BJ (cell line): Measurements from ENCODE around the gene POP4. TPM values are rescaled to one million over a fixed set of nuclear protein-coding genes. Genes with fewer than 3 reads are reported as not detected.

ENCODE experiments used
- CTCF ChIA-PET: fragments of 350-600 bp; formaldehyde crosslinking; extraction: SDS; loops from one replicate; lab custom pipeline; 2021; ENCODE audit warnings: antibody characterized with exemption, inconsistent platforms; lab: Yijun Ruan, JAX
- POLR2A ChIA-PET: fragments of 300-600 bp; sonication (Branson Sonifier 250); formaldehyde crosslinking; extraction: SDS; loops from one replicate; lab custom pipeline; 2021; ENCODE audit warnings: antibody characterized with exemption; lab: Charles Lee
- DNase-seq: peaks from one replicate; pipeline ENCODE4 v3.0.0-alpha.2; 2011; ENCODE audit warnings: low read depth
- H3K27me3 ChIP-seq: 2 replicates; pipeline ENCODE4 v1.6.0; 2011; ENCODE audit warnings: low read length; ENCODE audit not compliant: control insufficient read depth, insufficient read depth
- H3K36me3 ChIP-seq: 2 replicates; pipeline ENCODE4 v1.5.1; 2011; ENCODE audit warnings: low read length; ENCODE audit not compliant: control insufficient read depth, insufficient read depth
- H3K4me3 ChIP-seq: 2 replicates; pipeline ENCODE4 v1.5.1; 2011; ENCODE audit warnings: low read depth, mild to moderate bottlenecking, control low read depth, low read length
- CTCF ChIP-seq: IDR thresholded peaks from 2 replicates; pipeline ENCODE4 v1.5.1; 2011; ENCODE audit warnings: low read depth, mild to moderate bottlenecking, control low read depth, inconsistent platforms, low read length, moderate library complexity; ENCODE audit not compliant: insufficient read depth
- polyA plus RNA-seq: library from polyadenylated mRNA; depleted of rRNA; stranded (reverse); fragments of >200 nt; gene quantifications from 2 replicates; pipeline ENCODE4 v1.2.3, GENCODE V29; 2011

The POP4 gene
- polyA plus RNA-seq, 1 experiment, result 55.3 TPM

GRCh38 chr19:29645491-29645867 is 39.4 kb downstream of the POP4 start:
- CTCF ChIA-PET, result interaction anchor here (0.6 to 1.5 kb wide), 4 partner anchors 13 to 35 kb away, joined by 3 to 5 read pairs (median 3); no protein-coding TSS in a partner anchor
- POLR2A ChIA-PET, result no interaction called here
- H3K4me3 ChIP-seq, result no peak overlapping the region
- no peak for TF ChIP-seq CTCF
- H3K36me3 ChIP-seq, result no peaks in the 10 kb centered on the region
- peaks cover 8% of the 10 kb centered on the region for H3K27me3 ChIP-seq
- DNase-seq, result no peak

GRCh38 chr19:29645911-29646310 is 39.8 kb downstream of the POP4 start:
- peaks cover 8% of the 10 kb centered on the region for H3K27me3 ChIP-seq
- no peak overlapping the region for H3K4me3 ChIP-seq
- DNase-seq, result no peak
- ChIA-PET POLR2A (no interaction called here), CTCF (interaction anchor here (0.6 to 1.5 kb wide), 6 partner anchors 12 to 69 kb away, joined by 3 to 5 read pairs (median 3); partner anchors contain the start of gene C19orf12)
- no peaks in the 10 kb centered on the region for H3K36me3 ChIP-seq
- no peak for TF ChIP-seq CTCF

DNA sequence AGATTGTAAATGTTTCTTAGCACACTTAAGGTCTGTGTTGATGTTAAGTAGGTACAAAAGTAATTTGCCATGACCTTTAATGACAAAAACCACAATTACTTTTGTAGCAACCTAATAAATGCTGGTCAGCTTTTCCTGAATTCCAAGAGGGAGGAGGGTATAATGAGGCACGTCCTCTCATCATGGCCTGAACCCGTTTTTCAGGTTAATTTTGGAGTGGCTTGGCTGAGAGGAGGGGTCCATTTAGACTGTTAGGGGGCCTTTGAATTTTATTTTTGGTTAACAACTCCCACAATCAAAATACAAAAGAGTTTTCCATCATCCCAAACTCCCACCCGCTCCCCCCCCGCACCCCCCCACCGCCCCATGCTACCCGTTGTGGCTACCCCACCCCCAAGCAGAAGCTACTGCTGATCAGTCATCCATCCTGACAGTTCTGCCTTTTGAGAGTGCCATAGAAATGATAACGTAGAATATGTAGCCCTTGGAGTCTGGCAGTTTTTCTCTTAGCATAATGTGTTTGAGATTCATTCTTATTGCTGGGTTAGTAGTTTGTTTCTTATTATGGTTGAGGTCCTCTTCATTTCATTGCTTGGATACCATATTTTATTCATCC is 44.8 kb downstream of the POP4 start:
- no peak for DNase-seq
- no peaks in the 10 kb centered on the region; the same call in none of the 2 replicates for H3K27me3 ChIP-seq

DNA sequence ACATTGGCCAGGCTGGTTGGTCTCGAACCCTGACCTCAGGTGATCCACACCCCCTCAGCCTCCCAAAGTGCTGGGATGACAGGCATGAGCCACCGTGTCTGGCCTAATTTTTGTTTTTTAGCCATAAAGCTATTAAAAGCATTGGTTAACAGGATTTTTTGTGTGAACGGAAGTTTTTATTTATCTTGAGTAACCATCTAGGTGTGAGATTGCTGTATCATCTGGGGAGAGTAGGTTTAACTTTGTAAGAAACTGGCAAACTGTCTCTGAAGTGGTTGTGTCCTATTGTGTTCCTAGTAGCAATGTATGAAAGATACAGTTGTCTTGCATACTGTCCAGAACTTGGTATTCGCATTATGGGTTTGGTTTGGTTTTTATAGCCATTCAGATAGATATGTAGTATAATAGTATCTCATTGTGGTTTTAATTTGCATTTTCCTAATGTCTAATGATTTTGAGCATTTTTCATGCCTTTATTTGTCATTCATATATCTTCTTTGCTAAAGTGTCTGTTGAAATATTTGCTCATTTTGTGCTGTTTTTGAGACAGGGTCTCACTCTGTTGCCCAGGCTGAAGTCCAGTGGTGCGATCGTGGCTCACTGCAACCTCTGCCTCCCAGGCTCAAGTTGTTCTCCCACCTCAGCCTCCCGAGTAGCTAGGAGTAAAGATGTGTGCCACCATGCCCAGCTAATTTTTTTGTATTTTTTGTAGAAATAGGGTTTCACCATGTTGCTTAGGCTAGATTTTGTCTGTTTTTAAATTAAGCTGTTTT is 45.7 kb downstream of the POP4 start:
- no peak overlapping the region for H3K4me3 ChIP-seq
- TF ChIP-seq CTCF, result no peak
- ChIA-PET CTCF (interaction anchor here (1.4 to 1.5 kb wide), 2 partner anchors 9 to 43 kb away, joined by 3 read pairs; no protein-coding TSS in a partner anchor), POLR2A (no interaction called here)
- DNase-seq, result no peak
- no peaks in the 10 kb centered on the region; the same call in none of the 2 replicates for H3K27me3 ChIP-seq
- no peaks in the 10 kb centered on the region for H3K36me3 ChIP-seq

More for the DNA sequence above, 44.8 kb downstream of the POP4 start:
- CTCF ChIA-PET, result interaction anchor here (0.9 to 1.5 kb wide), 4 partner anchors 8 to 65 kb away, joined by 3 read pairs; no protein-coding TSS in a partner anchor
- Histone ChIP-seq H3K4me3 (no peak overlapping the region), H3K36me3 (no peaks in the 10 kb centered on the region)
- POLR2A ChIA-PET, result no interaction called here
- TF ChIP-seq CTCF, result no peak

GRCh38 chr19:29653398-29653797 is 47.3 kb downstream of the POP4 start:
- POLR2A ChIA-PET, result no interaction called here
- CTCF ChIA-PET, result interaction anchor here (1.0 kb wide), 1 partner anchor 42 kb away, joined by 3 read pairs; no protein-coding TSS in a partner anchor
- no peaks in the 10 kb centered on the region for H3K36me3 ChIP-seq
- no peak overlapping the region for H3K4me3 ChIP-seq
- no peak for TF ChIP-seq CTCF
- DNase-seq, result no peak
- no peaks in the 10 kb centered on the region; the same call in 1 of the 2 replicates for H3K27me3 ChIP-seq
